ENCODE results near the gene PRR29.

- TF ChIP-seq CTCF (IDR thresholded peaks at IDR 0.05) (no peak), POLR2A (IDR thresholded peaks at IDR 0.05) (no peak)
Observed at GRCh38 chr17:64041912-64042311, 43.8 kb downstream of the PRR29 start.

Measured in esophagus squamous epithelium (tissue), 4 donors.